Activated gamma-delta T cell treated with anti-CD3 and anti-CD28 coated beads, Interleukin-2, amount 50 U/mL, for 16 hours (primary cell): ENCODE data around the gene LCNL1.

Source experiments
- DNase-seq: peaks from one replicate; pipeline ENCODE4 v3.0.0-alpha.2; 2020; ENCODE audit warnings: low read depth

The LCNL1 gene

DNA sequence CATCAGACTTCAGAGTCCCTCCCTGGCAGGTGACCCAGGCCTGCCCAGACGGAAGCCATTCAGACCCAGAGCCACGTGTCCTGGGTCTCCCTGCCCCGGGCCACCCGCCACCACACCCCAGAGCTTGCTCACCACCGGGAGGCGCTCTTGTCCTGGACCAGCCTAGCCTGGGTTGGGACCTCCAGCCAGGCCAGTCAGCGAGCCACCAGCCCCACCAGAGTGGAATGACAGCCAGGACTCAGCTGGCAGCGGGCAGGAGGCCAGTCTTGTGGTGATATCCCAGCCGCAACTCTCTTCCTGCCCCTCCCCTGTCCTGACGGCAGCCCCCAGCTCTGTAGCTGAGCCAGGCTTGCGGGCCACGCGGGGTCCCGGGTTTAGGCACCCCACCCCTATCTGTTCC is 7.1 kb upstream of the LCNL1 start:
- DNase-seq = no peak

DNA sequence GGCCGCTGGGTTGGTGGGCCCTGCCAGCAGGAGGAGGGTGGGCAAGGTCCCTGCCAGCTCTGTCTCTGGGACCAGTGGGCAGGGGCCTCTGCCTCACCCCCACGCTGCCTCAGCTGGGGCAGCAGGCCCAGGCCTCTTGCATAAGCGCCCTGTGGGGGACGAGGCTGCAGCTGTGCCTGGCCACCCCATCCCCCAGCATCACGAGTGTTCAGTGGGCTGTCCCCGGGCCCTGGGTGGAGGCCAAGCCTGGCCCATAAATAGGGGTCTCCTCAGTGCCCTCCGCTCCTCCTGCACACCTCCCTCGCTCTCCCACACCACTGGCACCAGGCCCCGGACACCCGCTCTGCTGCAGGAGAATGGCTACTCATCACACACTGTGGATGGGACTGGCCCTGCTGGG is 5.6 kb upstream of the LCNL1 start, which contains the start of gene PTGDS:
PTGDS (plus strand) TSS at position 282 of the 400 bp plus-strand sequence; CDS start at position 357, 75 bp downstream.
- DNase-seq = no peak

DNA sequence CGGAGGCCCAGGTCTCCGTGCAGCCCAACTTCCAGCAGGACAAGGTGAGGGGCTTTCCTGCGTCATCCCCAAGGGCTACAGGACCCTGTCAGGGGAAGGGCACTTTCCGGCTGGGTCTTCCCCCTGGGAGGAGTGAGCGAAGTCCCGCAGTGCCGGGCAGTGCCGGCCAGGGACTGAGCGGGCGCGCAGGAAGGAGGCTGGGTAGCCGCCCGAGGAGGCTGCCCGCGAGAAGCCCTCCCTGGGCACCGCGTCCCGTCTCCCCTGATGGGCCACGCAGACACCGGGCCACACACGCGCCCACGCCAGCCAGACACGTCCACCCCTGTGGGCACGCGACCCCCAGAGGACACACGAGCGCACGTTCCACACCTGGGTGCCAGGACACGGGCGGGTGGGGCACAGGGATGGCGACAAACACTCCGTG is 5.1 kb upstream of the LCNL1 start:
- no peak for DNase-seq

DNA sequence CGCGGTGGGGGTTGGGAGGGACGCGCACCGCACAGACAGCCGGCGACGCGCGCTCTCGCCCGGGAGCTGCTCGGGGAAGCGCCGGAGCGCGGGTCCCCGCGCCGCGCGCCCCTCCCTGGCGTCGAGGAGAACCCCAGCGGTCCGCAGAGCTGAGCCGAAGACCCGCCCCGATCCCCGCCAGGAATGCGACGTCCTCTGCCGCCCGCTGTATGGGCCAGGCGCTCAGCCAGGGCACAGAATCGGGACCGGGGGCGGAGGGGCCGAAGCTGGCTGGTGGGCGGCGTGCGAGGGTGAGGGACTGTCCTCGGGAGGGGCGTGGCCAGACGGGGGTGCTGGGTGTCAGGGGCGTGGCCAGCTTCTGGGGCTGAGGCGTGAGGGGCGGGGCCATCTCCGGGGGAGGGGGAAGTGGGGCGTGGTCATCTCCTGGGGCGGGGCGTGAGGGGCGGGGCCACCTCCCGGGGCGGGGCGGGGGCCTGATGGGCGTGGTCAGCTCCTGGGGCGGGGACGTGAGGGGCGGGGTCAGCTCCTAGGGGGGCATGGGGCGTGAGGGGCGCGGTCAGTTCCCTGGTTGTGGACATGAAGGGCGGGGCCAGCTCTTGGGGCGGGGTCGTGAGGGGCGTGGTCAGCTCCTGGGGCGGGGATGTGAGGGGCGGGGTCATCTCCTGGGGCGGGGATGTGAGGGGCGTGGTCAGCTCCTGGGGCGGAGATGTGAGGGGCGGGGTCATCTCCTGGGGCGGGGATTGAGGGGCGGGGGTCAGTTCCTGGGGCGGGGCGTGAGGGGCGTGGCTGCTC is 4.5 kb upstream of the LCNL1 start:
- DNase-seq = peak; percentile 63

DNA sequence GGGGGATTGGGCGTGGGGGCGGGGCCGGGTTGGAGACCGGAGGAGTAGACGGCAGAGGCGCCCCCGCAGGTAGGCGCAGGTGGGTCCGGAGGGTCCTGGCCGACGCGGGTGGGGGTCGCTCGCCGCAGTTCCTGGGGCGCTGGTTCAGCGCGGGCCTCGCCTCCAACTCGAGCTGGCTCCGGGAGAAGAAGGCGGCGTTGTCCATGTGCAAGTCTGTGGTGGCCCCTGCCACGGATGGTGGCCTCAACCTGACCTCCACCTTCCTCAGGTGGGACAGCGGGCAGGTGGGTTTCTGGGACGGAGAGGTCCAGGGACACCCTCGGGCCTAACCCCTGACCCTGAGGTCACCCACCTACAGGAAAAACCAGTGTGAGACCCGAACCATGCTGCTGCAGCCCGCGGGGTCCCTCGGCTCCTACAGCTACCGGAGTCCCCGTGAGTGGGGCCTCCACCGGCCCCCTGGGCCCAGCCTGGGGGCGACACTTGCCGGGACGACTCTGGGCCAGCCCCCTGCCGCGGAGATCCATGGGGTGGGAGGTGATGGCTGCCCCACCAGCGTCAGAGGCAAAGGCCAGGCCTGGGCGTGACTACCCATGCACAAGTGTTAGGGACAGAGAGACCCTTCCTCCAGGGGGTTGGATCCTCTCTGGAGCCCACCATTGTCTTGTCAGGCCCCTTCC is 3.8 kb upstream of the LCNL1 start:
- DNase-seq = no peak

DNA sequence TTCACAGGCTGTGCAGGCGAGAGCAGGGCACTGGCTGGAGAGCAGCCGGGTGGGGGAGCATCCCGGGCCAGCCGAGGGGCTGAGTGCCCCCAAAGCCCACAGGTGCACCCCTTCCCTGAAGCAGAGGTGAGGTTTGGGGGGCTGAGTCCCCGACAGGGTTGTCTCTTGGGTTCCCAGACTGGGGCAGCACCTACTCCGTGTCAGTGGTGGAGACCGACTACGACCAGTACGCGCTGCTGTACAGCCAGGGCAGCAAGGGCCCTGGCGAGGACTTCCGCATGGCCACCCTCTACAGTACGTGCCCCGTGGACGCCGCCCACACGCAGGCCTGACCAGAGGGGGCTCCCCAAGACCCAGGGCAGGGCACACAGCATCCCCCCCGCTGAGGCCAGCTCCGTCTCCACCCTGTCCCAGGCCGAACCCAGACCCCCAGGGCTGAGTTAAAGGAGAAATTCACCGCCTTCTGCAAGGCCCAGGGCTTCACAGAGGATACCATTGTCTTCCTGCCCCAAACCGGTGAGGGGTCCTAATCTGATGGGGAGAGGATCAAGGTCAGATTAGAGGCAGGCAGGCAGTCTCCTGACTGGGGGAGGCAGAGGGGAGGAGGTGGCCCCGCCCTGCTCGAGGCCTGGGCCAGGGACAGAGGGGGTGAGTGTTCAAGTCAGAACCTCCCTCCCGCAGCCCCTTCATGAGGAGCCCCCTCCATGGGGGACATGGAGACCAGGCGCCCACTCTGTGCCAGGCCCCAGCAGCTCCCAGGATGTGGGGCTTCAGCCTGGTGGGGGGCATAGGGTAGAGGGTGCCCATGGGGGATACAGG is 2.8 kb upstream of the LCNL1 start:
- no peak for DNase-seq

DNA sequence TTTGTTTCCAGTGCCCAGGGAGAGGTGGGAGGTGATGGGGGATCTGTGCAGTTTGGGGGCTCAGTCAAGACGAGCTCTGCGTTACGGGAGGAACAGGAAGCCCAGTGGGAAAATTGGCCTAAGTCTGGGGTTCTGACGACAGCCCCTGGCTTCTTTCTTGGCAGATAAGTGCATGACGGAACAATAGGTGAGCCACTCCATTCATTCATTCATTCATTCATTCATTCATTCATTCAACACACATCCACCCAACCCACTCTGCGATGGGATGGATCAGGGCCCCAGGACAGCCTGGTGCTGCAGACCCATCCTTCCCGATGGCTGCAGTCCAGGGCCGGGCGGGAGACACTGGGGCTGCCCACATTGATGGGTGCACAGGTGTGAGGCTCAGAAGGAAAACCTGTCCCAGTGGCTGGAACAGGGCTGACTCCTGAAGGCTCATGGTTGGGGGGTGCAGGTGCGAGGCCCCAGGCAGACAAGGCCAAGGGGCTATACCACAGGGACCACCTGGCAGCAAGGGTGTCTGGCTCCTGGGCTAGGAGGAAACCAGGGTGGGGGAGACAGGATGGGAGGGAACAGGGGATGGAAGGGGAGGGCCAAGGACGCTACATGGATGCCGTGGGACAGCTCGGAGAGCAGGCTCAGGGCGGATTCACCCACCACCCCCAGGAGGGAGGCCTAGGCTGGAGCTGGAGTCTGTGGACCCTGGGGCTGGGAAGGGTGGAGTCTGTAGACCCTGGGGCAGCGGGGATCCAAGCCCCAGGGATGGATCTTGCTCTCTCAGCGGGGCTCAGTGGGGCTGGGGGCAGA is 1.9 kb upstream of the LCNL1 start:
- DNase-seq = no peak

DNA sequence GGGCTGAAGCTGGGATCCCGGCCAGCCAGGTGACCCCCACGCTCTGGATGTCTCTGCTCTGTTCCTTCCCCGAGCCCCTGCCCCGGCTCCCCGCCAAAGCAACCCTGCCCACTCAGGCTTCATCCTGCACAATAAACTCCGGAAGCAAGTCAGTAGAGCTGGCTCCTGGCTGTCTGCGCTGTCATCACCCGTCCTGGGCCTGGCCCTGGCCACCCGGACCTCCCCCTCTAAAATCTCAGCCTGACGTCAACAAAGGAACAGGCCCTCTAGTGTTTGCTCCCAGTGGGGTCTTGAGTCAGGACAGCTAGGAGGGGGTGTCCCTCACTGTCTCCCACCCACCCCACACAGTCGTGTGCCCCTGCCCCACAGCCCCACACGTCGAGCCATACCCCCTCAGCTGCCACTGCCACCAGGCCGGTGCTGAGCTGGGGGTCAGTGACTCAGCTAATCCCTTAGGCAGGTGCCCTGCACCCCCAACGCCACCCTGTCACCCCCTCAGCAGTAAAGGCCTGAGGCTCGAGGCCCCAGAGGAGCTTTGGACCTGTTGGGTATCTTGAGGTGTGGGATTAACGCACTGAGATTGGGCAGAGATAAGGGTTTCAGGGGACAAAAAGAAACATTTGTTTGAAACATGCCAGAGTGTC is 1.1 kb upstream of the LCNL1 start:
- DNase-seq = no peak

DNA sequence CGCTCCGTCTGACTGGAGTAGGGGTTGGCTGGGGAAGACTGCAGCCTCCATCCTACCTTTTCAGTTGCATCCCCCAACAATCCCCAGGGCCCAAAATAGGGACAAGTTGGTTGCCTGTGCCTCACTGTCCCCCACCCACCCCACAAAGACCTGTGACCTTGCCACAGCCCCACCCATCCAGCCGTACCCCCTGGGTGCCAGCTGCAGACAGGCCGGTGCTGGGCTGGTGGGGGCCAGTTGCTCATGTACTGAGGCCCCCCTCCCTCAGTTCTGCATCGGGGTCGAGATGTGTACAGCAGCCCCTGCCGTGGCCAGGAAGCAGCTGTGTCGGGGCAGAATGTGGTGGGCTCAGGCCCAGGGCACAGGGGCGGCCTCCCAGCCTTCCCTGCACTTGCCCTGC is 374 bp downstream of the LCNL1 start:
- DNase-seq = no peak

DNA sequence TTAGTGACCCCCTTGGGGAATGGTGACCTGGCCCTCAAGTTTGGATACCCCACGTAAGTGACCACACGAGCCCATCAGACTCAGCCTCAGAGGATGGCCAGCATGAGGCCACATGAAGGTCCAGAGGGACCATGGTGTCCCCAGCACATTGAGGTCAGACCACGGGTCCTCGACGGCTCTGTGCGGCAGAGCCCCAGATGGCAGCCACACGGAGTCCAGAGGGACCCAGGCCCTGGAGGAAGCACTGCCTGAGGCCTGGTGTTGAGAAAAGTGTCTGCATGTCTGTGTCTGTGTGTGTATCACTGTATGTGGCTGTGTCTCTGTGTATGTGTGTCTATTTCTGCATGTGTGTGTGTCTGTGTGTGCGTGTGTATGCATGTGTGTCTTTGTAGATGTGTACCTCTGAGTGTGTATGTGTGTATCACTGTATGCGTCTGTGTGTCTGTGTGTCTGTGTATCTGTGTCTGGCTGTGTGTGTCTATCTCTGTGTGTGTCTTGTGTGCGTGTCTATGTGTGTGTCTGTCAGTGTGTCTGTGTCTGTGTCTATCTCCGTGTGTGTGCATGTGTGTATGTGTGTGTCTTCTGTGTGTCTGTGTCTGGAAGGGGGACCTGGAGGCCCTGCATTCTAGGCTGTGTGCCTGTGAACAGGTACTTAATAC is 992 bp downstream of the LCNL1 start:
- no peak for DNase-seq

DNA sequence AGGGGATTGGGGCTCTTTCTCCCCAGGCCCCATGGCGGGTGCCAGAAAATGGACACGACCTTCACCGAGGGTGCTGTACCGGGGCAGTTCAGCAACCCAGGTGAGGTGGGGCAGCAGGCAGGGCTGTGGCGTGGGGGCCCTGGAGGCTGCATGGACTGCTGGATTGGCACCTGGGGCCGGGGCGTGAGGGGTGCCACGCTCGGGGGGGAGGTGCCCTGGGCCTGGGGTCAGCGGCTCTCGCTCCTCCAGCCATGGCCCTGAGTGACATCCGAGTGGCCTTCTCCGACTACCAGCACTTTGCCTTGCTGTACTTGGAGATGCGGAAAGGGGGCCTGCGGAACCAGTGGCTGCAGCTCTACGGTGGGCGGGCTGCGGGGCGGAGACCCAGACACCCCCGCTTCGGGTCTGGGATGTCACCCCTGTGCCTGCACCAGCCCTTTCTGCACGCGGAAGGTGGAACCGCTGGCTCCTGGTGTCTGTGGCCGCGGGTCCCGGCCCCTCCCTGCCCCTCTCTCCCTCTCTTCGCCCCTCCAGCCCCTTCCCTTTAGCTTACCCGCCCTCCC is 1.8 kb downstream of the LCNL1 start:
- no peak for DNase-seq

DNA sequence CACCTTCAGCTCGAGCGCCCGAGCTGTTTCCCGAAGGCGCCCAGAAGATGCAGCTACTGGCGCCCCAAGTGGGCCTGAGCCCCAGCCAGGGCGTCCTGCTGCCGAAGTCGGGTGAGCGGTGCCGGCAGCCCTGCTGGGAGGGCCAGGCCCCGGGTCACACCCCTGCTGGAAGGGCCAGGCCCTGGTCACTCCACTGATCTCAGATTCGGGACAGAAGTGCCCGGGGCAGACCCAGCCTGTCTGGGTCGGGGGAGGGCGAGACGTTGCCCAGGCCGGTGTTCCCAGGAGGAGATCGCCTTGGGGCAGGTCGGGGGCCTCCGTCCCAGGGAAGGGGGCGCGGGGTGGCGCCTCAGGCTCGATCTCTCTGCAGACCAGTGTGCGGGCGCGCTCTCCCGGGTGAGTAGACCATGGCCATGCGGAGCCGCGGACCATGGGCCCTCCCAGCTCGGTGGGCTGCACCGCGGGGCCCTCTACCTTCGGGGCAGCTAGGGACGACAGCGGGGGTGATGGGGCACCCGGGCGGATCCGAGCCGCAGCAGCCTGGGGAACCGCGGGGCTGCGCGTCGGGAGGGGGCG is 2.3 kb downstream of the LCNL1 start:
- DNase-seq = no peak

DNA sequence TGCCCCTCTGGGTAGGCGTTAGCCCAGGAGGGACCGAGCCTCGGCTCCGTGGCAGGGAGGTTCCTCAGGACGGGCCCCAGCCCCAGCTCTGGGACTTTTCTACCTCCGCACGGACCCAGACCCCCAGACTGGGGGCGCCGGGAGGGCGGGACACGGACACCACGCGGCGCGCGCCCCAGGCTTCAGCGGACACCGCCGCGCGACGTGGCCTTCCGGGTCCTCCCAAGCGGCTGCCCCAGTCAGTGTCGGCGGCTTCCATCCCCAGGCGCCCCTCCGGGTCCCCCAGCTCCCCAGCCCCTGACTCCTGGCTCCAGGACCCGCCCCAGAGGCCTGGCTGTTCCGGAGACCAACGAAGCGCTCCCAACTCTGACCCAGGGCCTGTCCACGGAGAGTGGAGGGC is 3.1 kb downstream of the LCNL1 start:
- DNase-seq = no peak

DNA sequence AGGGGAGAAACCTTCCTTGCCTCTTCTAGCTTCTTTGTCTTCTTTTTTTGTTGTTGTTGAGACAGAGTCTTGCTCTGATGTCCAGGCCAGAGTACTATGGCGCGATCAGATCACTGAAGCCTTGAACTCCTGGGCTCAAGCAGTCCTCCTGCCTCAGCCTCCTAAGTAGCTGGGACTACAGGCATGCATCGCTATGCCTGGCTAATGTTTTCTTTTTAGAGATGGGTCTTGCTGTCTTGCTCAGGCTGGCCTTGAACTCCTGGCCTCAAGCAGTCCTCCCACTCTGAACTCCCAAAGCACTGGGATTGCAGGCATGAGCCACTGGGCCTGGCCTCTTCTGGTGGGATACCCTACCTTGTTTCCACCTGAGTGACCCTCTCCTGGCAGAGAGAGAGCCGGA is 6.1 kb downstream of the LCNL1 start:
- no peak for DNase-seq

DNA sequence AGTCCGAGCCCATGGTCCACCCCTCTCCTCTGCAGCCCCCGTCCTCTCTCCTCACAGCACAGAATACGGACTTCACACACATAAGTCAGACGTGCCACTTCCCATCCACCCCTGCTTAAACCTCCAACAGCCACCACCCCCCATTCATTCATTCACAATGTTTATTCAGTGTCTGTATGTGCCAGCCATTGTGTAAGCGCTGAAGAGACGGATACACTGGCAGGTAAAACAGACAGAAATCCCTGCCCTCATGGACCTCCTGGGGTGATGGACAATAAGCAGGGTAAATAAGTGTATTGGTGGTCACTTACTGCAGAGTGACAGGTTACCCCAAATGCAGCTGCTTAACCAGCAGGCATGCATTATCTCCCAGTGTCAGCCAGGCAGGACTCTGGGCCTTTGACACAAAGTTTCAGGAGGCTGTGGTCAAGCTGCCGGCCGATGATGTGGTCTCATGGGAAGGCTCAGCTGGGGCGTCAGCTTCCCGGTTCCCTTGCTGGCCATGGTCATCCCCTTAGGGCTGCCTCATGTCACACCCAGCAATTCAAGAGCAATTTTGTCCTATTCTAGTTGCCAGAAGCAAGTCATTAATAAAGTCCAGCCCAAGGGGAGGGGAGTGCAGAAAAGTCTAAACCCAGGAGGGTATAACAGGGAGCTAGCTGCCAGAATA is 7.6 kb downstream of the LCNL1 start:
- DNase-seq = no peak

DNA sequence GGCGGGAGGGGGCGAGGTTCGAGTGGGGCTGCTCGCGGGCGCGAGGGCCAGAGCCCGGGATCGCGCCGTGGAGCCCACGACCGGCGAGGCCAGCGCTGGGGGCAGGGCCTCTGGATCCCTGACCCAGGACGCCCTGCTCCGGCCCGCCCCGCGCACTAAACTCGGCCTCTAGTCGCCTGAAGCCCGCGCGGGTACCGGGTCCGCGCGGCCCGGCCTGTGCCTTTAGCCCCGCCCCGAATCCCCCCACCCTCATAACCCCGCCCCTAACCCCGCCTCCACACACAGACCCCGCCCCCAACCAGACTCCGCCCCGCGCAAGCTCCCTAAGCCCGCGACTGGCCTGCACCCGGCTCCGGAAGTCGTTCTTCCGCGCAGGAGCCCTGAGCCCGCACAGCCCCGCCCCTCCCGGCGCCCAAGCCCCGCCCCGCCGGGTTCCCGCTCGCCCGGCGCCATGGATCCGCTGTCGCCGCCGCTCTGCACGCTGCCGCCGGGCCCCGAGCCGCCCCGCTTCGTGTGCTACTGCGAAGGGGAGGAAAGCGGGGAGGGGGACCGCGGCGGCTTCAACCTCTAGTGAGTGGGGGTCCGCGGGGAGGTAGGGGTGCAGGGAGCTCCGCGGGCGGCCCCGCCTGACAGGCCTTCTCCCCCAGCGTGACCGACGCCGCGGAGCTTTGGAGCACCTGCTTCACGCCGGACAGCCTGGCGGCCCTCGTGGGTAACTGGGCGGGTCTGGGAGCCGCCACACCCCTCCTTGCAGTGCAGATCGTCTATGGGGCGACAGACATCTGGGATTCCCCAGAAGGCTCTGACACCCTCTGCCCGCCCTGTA is 9.4 kb downstream of the LCNL1 start, which contains the start of gene PAXX:
PAXX (plus strand) TSS at position 430 of the 826 bp plus-strand sequence; CDS start at position 452, 22 bp downstream.
- peak; percentile 91 for DNase-seq

DNA sequence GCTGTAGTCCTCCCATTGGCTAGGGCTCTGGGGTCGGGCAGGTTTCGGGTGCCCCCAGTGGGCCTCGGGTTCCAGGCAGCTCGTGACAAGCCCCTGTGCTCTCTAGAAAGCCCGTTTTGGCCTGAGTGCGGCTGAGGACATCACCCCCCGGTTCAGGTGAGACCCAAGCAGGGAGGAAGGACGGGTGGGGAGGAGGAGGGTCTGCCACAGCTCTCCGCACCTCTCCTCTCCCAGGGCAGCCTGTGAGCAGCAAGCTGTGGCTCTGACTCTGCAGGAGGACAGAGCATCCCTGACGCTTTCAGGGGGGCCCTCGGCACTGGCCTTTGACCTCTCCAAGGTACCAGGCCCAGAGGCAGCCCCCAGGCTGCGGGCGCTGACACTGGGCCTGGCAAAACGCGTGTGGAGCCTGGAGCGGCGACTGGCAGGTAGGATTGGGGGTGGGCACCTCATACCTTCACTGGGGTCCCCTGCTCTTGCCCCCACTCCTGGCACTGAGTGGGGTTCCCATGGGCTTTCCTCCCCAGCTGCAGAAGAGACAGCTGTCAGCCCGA is 10.1 kb downstream of the LCNL1 start:
- no peak for DNase-seq
